Jurkat, Clone E6-1 (cell line): ENCODE measurements around the gene CFAP77.

Experiments used
- DNase-seq: peaks from one replicate; pipeline ENCODE4 v3.0.0-alpha.2; 2011; ENCODE audit warnings: low read depth, low spot score
- H3K4me3 ChIP-seq: 2 replicates; pipeline ENCODE4 v1.5.1; 2011; ENCODE audit warnings: mild to moderate bottlenecking, low read length, control low read depth, moderate library complexity

CFAP77 gene

DNA sequence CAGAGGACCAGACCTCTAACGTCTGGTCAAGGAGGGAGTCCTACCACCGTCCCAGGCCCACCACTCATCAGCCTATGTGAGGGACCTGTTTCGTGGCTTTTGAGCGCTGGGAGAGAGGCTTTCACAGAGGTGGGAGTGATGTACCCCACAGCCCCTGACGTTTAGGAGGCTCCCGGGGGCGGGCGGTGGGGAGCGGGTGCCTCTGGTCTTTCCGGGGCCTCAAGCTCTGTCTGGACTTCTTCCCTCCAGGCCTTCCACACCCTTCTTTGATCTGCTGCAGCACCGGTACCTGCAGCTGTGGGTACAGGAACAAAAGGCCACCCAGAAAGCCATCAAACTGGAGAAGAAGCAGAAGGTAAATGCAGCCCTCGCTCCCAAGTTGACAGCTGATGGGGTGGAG is 127.3 kb downstream of the CFAP77 start:
- no peak for DNase-seq
- H3K4me3 ChIP-seq, result no peak overlapping the region

DNA sequence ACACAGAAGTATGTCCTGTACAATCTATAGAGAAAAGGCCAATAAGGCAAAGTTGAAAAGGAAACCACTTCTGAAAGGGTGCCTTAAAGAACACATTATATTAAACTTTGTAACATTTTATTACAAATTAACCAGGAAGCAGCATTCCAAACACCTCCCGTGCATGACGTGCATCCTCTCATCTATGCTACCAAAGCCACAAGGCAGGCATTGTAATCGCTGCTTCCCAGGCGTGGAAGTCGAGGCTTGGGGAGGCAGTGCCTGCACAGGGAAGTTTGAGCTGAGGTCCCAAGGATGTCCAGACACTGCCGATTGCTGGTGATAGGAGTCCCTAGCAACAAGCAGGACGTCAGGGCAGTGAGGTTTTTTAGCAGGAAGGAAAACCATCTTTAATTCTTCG is 128.1 kb downstream of the CFAP77 start:
- no peak for DNase-seq
- no peak overlapping the region for H3K4me3 ChIP-seq

GRCh38 chr9:132539096-132539495 is 129.1 kb downstream of the CFAP77 start:
- H3K4me3 ChIP-seq, result no peak overlapping the region
- DNase-seq, result no peak

GRCh38 chr9:132541051-132541450 is 131.0 kb downstream of the CFAP77 start:
- no peak overlapping the region for H3K4me3 ChIP-seq
- no peak for DNase-seq

GRCh38 chr9:132541870-132542830 is 132.1 kb downstream of the CFAP77 start:
- no peak overlapping the region for H3K4me3 ChIP-seq
- no peak for DNase-seq

- H3K4me3 ChIP-seq, result no peak overlapping the region
- DNase-seq, result no peak
Observed at GRCh38 chr9:132543251-132543650, 133.2 kb downstream of the CFAP77 start.

- no peak for DNase-seq
- H3K4me3 ChIP-seq, result no peak overlapping the region
Observed at GRCh38 chr9:132543960-132544359, 133.9 kb downstream of the CFAP77 start.

DNA sequence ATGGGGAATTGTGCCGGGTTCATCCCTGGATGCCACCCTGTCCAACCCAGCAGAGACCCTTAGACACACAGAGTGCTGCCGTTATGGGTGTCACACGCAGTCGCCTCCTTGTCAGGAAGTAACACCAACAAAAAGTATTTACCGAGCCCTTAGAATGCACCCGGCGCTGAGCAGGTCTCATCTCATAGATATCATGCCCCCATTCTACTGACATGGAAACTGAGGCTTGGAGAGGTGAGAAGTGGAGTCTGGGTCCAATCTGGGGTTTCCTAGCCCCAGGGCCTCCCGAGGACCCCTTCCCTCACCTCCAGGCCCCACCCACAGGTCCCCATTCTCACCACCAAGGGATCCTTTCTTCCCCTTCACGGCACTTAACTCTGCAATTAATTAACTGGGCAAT is 135.6 kb downstream of the CFAP77 start:
- no peak for DNase-seq
- H3K4me3 ChIP-seq, result no peak overlapping the region

GRCh38 chr9:132546148-132547051 is 136.4 kb downstream of the CFAP77 start:
- peak; percentile 16 for DNase-seq
- H3K4me3 ChIP-seq, result peak overlapping the region; percentile 49

DNA sequence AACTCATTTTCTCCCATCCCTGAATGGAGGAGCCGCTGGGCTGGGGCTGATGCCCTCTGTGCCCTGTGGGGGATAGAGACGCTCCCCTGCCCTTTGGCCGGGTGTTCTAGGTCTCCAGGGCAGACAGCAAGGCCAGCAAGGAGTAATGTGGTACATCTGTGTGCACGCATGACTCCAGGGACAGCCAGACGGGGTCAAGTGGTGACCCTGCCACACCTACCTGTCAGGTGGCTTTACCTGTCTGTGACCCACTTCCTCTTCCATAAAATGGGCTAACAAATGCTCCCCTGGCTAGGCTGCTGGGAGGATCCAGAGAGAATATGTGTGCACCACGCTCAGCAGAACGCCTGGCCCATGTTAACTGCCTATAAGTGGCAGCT is 137.0 kb downstream of the CFAP77 start:
- DNase-seq, result no peak
- H3K4me3 ChIP-seq, result no peak overlapping the region

GRCh38 chr9:132547436-132547835 is 137.4 kb downstream of the CFAP77 start:
- H3K4me3 ChIP-seq, result no peak overlapping the region
- no peak for DNase-seq

DNA sequence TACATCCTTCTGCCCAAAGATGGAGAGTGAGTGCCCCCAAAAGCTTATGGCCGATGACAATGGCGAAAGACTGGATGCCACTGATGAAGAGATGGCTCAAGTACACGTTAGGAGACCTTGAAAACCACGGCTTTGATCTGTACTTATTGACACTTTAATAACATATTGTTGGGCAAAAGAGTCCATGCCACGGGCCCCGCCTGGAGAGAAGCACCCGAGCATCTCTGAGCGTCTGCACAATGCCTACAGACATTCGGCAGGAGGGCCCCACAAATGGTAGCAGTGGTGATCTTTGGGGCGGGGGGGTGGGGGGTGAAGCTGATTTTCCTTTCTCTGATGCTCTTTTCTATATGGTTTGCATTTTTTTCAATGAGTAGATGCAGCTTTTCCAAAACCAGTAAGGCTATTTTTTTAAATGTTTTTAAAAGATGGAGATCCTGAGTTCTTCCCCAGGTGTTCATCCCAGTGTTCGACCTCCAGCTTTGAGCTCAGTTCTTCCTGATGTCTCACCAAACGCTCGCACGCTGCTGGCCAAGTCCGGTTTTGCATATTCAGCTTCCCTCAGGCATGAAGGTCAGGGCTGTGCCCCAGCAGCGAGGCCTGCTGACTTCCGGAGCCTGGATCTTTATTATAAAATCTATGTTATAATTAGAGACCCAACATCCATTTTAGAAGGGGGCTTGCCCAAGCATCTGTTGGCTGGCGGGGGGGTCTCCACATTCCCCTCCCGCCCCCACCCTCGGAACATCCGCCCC is 138.1 kb downstream of the CFAP77 start:
- no peak for DNase-seq
- no peak overlapping the region for H3K4me3 ChIP-seq

GRCh38 chr9:132548751-132549640 is 139.0 kb downstream of the CFAP77 start:
- no peak overlapping the region for H3K4me3 ChIP-seq
- no peak for DNase-seq

- no peak for DNase-seq
- no peak overlapping the region for H3K4me3 ChIP-seq
Observed at GRCh38 chr9:132551556-132551955, 141.5 kb downstream of the CFAP77 start.

- DNase-seq, result no peak
Observed at GRCh38 chr9:132552041-132552440, 142.0 kb downstream of the CFAP77 start.

GRCh38 chr9:132554755-132555154 is 144.7 kb downstream of the CFAP77 start:
- H3K4me3 ChIP-seq, result no peak overlapping the region
- no peak for DNase-seq

More at GRCh38 chr9:132552041-132552440, 142.0 kb downstream of the CFAP77 start:
- no peak overlapping the region for H3K4me3 ChIP-seq

DNA sequence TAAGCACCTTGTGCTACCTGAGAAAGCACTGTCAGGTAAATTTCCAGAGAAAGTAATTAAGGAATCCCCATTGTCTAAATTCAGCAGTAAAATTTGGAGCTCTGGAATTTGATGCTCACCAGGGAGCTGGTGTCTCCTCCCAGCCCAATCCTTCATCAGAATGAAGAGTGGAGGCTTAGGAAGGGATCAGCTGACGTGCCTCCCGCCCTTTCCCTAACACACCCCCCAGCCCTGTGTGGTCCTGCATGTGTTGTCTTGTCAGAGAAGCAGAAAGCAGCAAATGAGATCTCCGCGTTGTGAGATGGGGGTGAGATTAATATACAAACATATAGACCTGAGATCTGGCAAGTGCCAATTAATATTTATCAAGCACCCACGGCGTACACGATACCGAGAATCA is 145.5 kb downstream of the CFAP77 start:
- H3K4me3 ChIP-seq, result no peak overlapping the region
- no peak for DNase-seq

DNA sequence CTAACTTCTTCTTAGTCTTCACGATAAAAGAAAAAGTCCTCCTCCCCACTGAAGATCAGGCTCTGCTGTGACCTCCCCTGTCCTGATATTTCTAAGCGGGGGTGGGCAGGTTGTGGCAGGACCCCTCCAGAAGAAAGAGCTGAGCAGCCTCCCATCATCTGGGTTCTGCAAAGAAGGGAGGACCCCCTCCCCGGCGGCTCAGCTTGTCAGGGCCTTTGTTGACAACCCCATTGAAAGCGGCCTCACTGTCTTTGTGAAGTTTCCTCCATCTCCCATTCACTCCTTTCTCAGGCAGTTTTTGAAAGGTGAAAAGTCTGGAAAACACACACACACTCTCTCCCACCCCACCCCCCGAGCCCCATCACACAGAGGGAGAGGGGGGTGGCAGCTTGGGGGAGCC is 146.2 kb downstream of the CFAP77 start:
- no peak for DNase-seq
- H3K4me3 ChIP-seq, result no peak overlapping the region
